Astrocyte (in vitro differentiated cells and primary cell): ENCODE measurements around the gene CERCAM. TPM values are rescaled to one million over a fixed set of nuclear protein-coding genes. Genes with fewer than 3 reads are reported as not detected.

Experiments
- DNase-seq: peaks from one replicate; pipeline ENCODE4 v3.0.0-alpha.2; 2010; ENCODE audit warnings: low read depth
- FAIRE-seq: peaks from 2 replicates; lab custom pipeline; 2011; peaks lifted over from hg19 to GRCh38; lab: Jason Lieb, UNC
- H2AFZ ChIP-seq: 2 replicates; pipeline ENCODE4 v1.6.0; 2012; ENCODE audit warnings: low read depth, low read length, inconsistent platforms
- H3K27ac ChIP-seq: 2 replicates; pipeline ENCODE4 v1.5.1; 2011; ENCODE audit warnings: low read depth, low read length, inconsistent platforms
- H3K27me3 ChIP-seq: 2 replicates; pipeline ENCODE4 v1.6.0; 2011; ENCODE audit warnings: low read length, inconsistent platforms; ENCODE audit not compliant: insufficient read depth
- H3K36me3 ChIP-seq: 2 replicates; pipeline ENCODE4 v1.5.1; 2011; ENCODE audit warnings: low read length, inconsistent platforms; ENCODE audit not compliant: insufficient read depth
- H3K4me1 ChIP-seq: 2 replicates; pipeline ENCODE4 v1.5.1; 2011; ENCODE audit warnings: low read length, inconsistent platforms; ENCODE audit not compliant: insufficient read depth
- H3K4me2 ChIP-seq: 2 replicates; pipeline ENCODE4 v1.6.0; 2012; ENCODE audit warnings: low read length, inconsistent platforms
- H3K4me3 ChIP-seq: 2 replicates; pipeline ENCODE4 v1.5.1; 2011; ENCODE audit warnings: low read depth, mild to moderate bottlenecking, low read length, inconsistent platforms; ENCODE audit not compliant: insufficient read depth
- H3K79me2 ChIP-seq: 2 replicates; pipeline ENCODE4 v1.6.0; 2012; ENCODE audit warnings: mild to moderate bottlenecking, low read length, inconsistent platforms; ENCODE audit not compliant: insufficient read depth
- H3K9ac ChIP-seq: 2 replicates; pipeline ENCODE4 v1.6.0; 2012; ENCODE audit warnings: mild to moderate bottlenecking, low read length, inconsistent platforms
- H3K9me3 ChIP-seq: 2 replicates; pipeline ENCODE4 v1.5.1; 2012; ENCODE audit warnings: low read depth, mild to moderate bottlenecking, low read length, inconsistent platforms; ENCODE audit not compliant: insufficient read depth
- H4K20me1 ChIP-seq: 2 replicates; pipeline ENCODE4 v1.6.0; 2012; ENCODE audit warnings: low read length, inconsistent platforms; ENCODE audit not compliant: insufficient read depth
- H3K27ac Mint-ChIP-seq: one replicate; pipeline ENCODE4 v1.8.0; 2021; ENCODE audit warnings: mild to moderate bottlenecking, mixed read lengths; ENCODE audit not compliant: unreplicated experiment
- H3K27me3 Mint-ChIP-seq: one replicate; pipeline ENCODE4 v1.8.0; 2021; ENCODE audit warnings: low read depth, mixed read lengths; ENCODE audit not compliant: unreplicated experiment
- H3K36me3 Mint-ChIP-seq: one replicate; pipeline ENCODE4 v1.8.0; 2021; ENCODE audit warnings: low read depth, mixed read lengths; ENCODE audit not compliant: unreplicated experiment
- H3K4me1 Mint-ChIP-seq: one replicate; pipeline ENCODE4 v1.8.0; 2021; ENCODE audit warnings: low read depth, mixed read lengths; ENCODE audit not compliant: unreplicated experiment
- H3K4me3 Mint-ChIP-seq: one replicate; pipeline ENCODE4 v1.8.0; 2021; ENCODE audit warnings: mild to moderate bottlenecking, moderate library complexity, mixed read lengths; ENCODE audit not compliant: unreplicated experiment
- H3K9me3 Mint-ChIP-seq: one replicate; pipeline ENCODE4 v1.8.0; 2021; ENCODE audit warnings: mild to moderate bottlenecking, mixed read lengths; ENCODE audit not compliant: unreplicated experiment
- CTCF ChIP-seq: IDR thresholded peaks from 2 replicates; pipeline ENCODE4 v1.5.1; 2011; ENCODE audit warnings: low read depth, mild to moderate bottlenecking, inconsistent platforms, low read length, moderate library complexity; ENCODE audit not compliant: insufficient read depth
- EZH2 ChIP-seq: IDR thresholded peaks from 2 replicates; pipeline ENCODE4 v1.6.1; 2012; ENCODE audit warnings: mild to moderate bottlenecking, low read length, inconsistent platforms; ENCODE audit not compliant: insufficient read depth
- total RNA-seq: library from RNA; stranded (reverse); gene quantifications from 2 replicates; pipeline ENCODE4 v1.2.1, GENCODE V29; 2021

CERCAM gene
- total RNA-seq, 1 donor from 2014 or later = 66.1 TPM

DNA sequence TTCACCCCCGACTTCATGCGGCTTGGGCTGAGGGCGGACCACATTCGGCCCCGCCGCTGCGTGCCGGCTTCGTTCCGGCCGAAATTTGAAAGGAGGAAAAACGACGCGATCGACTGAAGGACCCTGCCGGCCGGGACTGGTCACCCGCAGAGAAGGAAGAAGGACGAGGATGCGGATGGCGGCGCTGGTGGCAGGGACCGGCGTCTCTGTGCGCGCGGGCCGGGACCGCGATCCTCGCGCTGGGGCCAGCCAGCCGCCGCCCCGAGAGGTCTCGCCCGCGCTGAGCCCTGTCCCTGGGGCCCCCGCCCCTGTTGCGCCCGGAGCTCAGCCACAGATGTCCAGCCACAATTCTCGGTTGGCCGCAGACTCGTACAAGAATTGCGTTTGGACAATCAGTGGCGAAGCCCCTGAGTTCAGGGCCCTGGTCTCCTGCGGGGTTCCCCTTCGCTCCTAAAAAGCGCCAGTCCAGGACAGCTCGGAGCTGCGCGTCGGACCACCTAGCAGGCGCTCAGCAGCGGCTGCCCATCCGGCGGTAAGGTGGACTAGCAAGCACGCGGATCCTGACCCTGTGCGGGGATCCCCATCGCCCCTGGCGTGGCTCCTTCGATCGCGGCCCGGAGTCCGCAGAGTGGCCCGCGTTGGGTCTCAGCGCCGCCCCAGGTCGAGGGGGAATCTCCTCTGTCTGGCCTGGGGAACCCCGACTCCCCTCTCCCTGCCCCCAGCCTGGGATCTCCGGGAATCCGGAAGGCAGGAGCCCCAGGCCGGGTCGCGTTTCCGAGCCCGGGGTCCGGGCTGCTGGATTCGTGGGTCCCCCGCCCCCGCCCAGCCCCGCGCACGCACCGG lies 28.1 kb upstream of the CERCAM start:
- Mint-ChIP-seq H3K4me3 (no peak overlapping the region), H3K4me1 (peaks cover 12% of the 10 kb centered on the region), H3K27me3 (peaks cover 45% of the 10 kb centered on the region), H3K36me3 (peaks cover 18% of the 10 kb centered on the region), H3K27ac (peak overlapping the region; percentile 41), H3K9me3 (peaks cover 8% of the 10 kb centered on the region)
- H3K4me1 ChIP-seq = no peaks in the 10 kb centered on the region
- no peak overlapping the region for H2AFZ ChIP-seq
- DNase-seq (no peak), FAIRE-seq (no peak)
- no peaks in the 10 kb centered on the region for H3K79me2 ChIP-seq
- peaks cover 52% of the 10 kb centered on the region for H4K20me1 ChIP-seq
- H3K4me3 ChIP-seq = no peak overlapping the region
- TF ChIP-seq EZH2 = peak; percentile 67
- TF ChIP-seq CTCF = no peak
- H3K4me2 ChIP-seq = peak overlapping the region; percentile 22
- no peaks in the 10 kb centered on the region for H3K9me3 ChIP-seq
- H3K27ac ChIP-seq = no peak overlapping the region
- H3K27me3 ChIP-seq = peaks cover 41% of the 10 kb centered on the region
- peaks cover 8% of the 10 kb centered on the region for H3K36me3 ChIP-seq
- H3K9ac ChIP-seq = no peak overlapping the region

GRCh38 chr9:128393145-128393775 lies 27.4 kb upstream of the CERCAM start:
- H3K9me3 ChIP-seq = no peaks in the 10 kb centered on the region
- H3K4me2 ChIP-seq = peak overlapping the region; percentile 22
- TF ChIP-seq EZH2 (peak; percentile 71), CTCF (no peak)
- H3K9ac ChIP-seq = no peak overlapping the region
- H3K27ac Mint-ChIP-seq = peak overlapping the region; percentile 34
- DNase-seq (no peak), FAIRE-seq (no peak)
- H2AFZ ChIP-seq = no peak overlapping the region
- no peaks in the 10 kb centered on the region for H3K4me1 ChIP-seq
- H4K20me1 ChIP-seq = peaks cover 50% of the 10 kb centered on the region
- peaks cover 45% of the 10 kb centered on the region for H3K27me3 ChIP-seq
- peaks cover 51% of the 10 kb centered on the region for H3K27me3 Mint-ChIP-seq
- peaks cover 13% of the 10 kb centered on the region for H3K36me3 Mint-ChIP-seq
- H3K27ac ChIP-seq = no peak overlapping the region
- peak overlapping the region; percentile 50 for H3K4me3 Mint-ChIP-seq
- peaks cover 8% of the 10 kb centered on the region for H3K9me3 Mint-ChIP-seq
- H3K4me1 Mint-ChIP-seq = peaks cover 12% of the 10 kb centered on the region
- peaks cover 8% of the 10 kb centered on the region for H3K36me3 ChIP-seq
- H3K79me2 ChIP-seq = no peaks in the 10 kb centered on the region
- H3K4me3 ChIP-seq = no peak overlapping the region
